Endothelial cell of umbilical vein (primary cell): ENCODE data around the gene AGFG2. TPM values are rescaled to one million over a fixed set of nuclear protein-coding genes. Genes with fewer than 3 reads are reported as not detected.

Source experiments
- BruUV-seq: library from RNA; stranded (reverse); fragments of 400-500 nt; replicated peaks from 2 replicates; lab custom pipeline; 2021; lab: Mats Ljungman, UMichigan
- CTCF ChIA-PET: fragments of 300-600, 350-600 bp; sonication (Branson Sonifier 250); formaldehyde crosslinking; loops from one replicate; lab custom pipeline; 2021; ENCODE audit warnings: antibody characterized with exemption, inconsistent platforms; lab: Charles Lee
- POLR2A ChIA-PET: fragments of 300-600, 350-600 bp; sonication (Branson Sonifier 250); formaldehyde crosslinking; loops from one replicate; lab custom pipeline; 2021; ENCODE audit warnings: antibody characterized with exemption, inconsistent platforms; lab: Charles Lee
- DNase-seq: peaks from one replicate; pipeline ENCODE4 v3.0.0-alpha.2; 2011; ENCODE audit warnings: low read depth, low spot score
- FAIRE-seq: peaks from 2 replicates; lab custom pipeline; 2011; peaks lifted over from hg19 to GRCh38; lab: Jason Lieb, UNC
- H2AFZ ChIP-seq: 2 replicates; pipeline ENCODE4 v1.6.0; 2012; ENCODE audit warnings: low read depth, low read length, control low read depth, inconsistent platforms
- H3K27ac ChIP-seq: 2 replicates; pipeline ENCODE4 v1.5.1; 2011; ENCODE audit warnings: low read depth, mild to moderate bottlenecking, control low read depth, low read length, moderate library complexity; ENCODE audit not compliant: insufficient read depth
- H3K27me3 ChIP-seq, 2 experiments: 2 replicates each; pipeline versions ENCODE4 v1.6.0 to v1.6.1; 2011; ENCODE audit warnings: low read length in 2 of 2, mixed read lengths in 1 of 2; ENCODE audit not compliant: control insufficient read depth in 2 of 2, insufficient read depth in 2 of 2
- H3K36me3 ChIP-seq, 2 experiments: 2 replicates in 1 of 2; 3 replicates in 1 of 2; pipeline ENCODE4 v1.5.1; 2011; ENCODE audit warnings: low read length in 2 of 2, mild to moderate bottlenecking in 1 of 2, moderate library complexity in 1 of 2; ENCODE audit not compliant: control insufficient read depth in 2 of 2, insufficient read depth in 2 of 2; ENCODE audit errors: extremely low read depth in 1 of 2
- H3K4me1 ChIP-seq: 3 replicates; pipeline ENCODE4 v1.5.1; 2011; ENCODE audit warnings: mild to moderate bottlenecking, low read length; ENCODE audit not compliant: control insufficient read depth, insufficient read depth; ENCODE audit errors: extremely low read depth
- H3K4me2 ChIP-seq: 2 replicates; pipeline ENCODE4 v1.6.1; 2011; ENCODE audit warnings: low read length, control low read depth, mixed read lengths; ENCODE audit not compliant: insufficient read depth
- H3K4me3 ChIP-seq, 3 experiments: fragments of 200-600 bp in 1 of 3; sonication (generic), shearing (Covaris generic) in 1 of 3; replicated peaks in 1 of 3; 2 replicates each; pipeline ENCODE4 v1.5.1; 2011 to 2016; ENCODE audit warnings: control low read depth in 3 of 3, low read length in 3 of 3, mild to moderate bottlenecking in 2 of 3, inconsistent platforms in 1 of 3, low read depth in 1 of 3, moderate library complexity in 1 of 3; ENCODE audit not compliant: insufficient read depth in 1 of 3
- H3K79me2 ChIP-seq: 2 replicates; pipeline ENCODE4 v1.6.0; 2012; ENCODE audit warnings: low read length, inconsistent platforms; ENCODE audit not compliant: control insufficient read depth, insufficient read depth
- H3K9ac ChIP-seq: replicated peaks from 2 replicates; pipeline ENCODE3; 2011; ENCODE audit warnings: low read length, control low read depth; ENCODE audit not compliant: insufficient read depth; ENCODE audit errors: extremely low read depth
- H3K9me1 ChIP-seq: replicated peaks from 3 replicates; pipeline ENCODE4 v1.6.0; 2011; ENCODE audit warnings: mild to moderate bottlenecking, low read length; ENCODE audit not compliant: control insufficient read depth, insufficient read depth; ENCODE audit errors: extremely low read depth
- H3K9me3 ChIP-seq: replicated peaks from 2 replicates; pipeline ENCODE4 v1.5.1; 2012; ENCODE audit warnings: low read length, inconsistent platforms; ENCODE audit not compliant: control insufficient read depth, insufficient read depth
- H4K20me1 ChIP-seq: replicated peaks from 2 replicates; pipeline ENCODE3; 2011; ENCODE audit warnings: mild to moderate bottlenecking, low read length; ENCODE audit not compliant: control insufficient read depth, insufficient read depth; ENCODE audit errors: extremely low read depth
- EZH2 ChIP-seq: IDR thresholded peaks from 2 replicates; pipeline ENCODE4 v1.6.1; 2012; ENCODE audit warnings: borderline replicate concordance, low read depth, mild to moderate bottlenecking, moderate library complexity, low read length, inconsistent platforms; ENCODE audit not compliant: severe bottlenecking
- FOS ChIP-seq: IDR thresholded peaks from 2 replicates; pipeline ENCODE4 v1.6.1; 2011; ENCODE audit warnings: mild to moderate bottlenecking, low read length, moderate library complexity, borderline replicate concordance; ENCODE audit not compliant: insufficient read depth
- GATA2 ChIP-seq: IDR thresholded peaks from 2 replicates; pipeline ENCODE4 v1.7.0; 2011; ENCODE audit warnings: low read depth, mild to moderate bottlenecking, moderate library complexity, mixed read lengths, low read length; ENCODE audit not compliant: insufficient read length, insufficient read depth
- JUN ChIP-seq: IDR thresholded peaks from 2 replicates; pipeline ENCODE4 v1.6.1; 2011; ENCODE audit warnings: borderline replicate concordance, low read depth; ENCODE audit not compliant: insufficient read length, insufficient read depth
- MAX ChIP-seq: IDR thresholded peaks from 2 replicates; pipeline ENCODE4 v1.6.1; 2011; ENCODE audit not compliant: insufficient read depth, insufficient read length
- MYC ChIP-seq: IDR thresholded peaks from one replicate; pipeline ENCODE4 v1.6.1; 2011; ENCODE audit warnings: mild to moderate bottlenecking, low read depth, low read length
- POLR2AphosphoS5 ChIP-seq: IDR thresholded peaks from 2 replicates; pipeline ENCODE4 v1.6.1; 2012; ENCODE audit warnings: low read depth, mild to moderate bottlenecking, control low read depth, low read length, moderate library complexity; ENCODE audit not compliant: insufficient read depth
- dilution Hi-C: fragments of 300-500 bp; cut with MboI; formaldehyde crosslinking; loops from one replicate; pipeline ENCODE4 v1.15.0; 2019; ENCODE audit warnings: low sequenced_read_pairs; ENCODE audit not compliant: extremely low pct_ligation_motif_present
- intact Hi-C: fragments of 100-400 bp; cut with micrococcal nuclease; formaldehyde crosslinking; loops from one replicate; pipeline ENCODE4 v1.10.0; 2022
- polyA plus RNA-seq, 4 experiments: library from polyadenylated mRNA; depleted of rRNA in 3 of 4; stranded (reverse) in 3 of 4; unstranded in 1 of 4; fragments of >200 nt; gene quantifications; 2 replicates each; pipeline versions ENCODE4 v1.2.1 to v1.2.3, GENCODE V29; 2011 to 2012; ENCODE audit warnings: missing spikeins in 1 of 4
- total RNA-seq: library from RNA; stranded (reverse); gene quantifications from 2 replicates; pipeline ENCODE4 v1.2.3, GENCODE V29; 2021
- TF ChIP-seq, protein P1 (sequence below), 2 donors: IDR thresholded peaks; 1 replicate in 1 of 2; 2 replicates in 1 of 2; pipeline ENCODE4 v1.5.1; 2011; ENCODE audit warnings: low read length in 2 of 2, mild to moderate bottlenecking in 2 of 2, moderate library complexity in 2 of 2, control low read depth in 1 of 2, inconsistent platforms in 1 of 2, low read depth in 1 of 2; ENCODE audit not compliant: insufficient read depth in 1 of 2; ENCODE audit errors: extremely low read depth in 1 of 2

Gene AGFG2
- total and polyA plus RNA-seq, 2 donors (not counting 3 experiments of a cell fraction or from before 2014, with no cell fraction given): 33.6 to 44.6 TPM

- no peaks in the 10 kb centered on the region for H3K9me1 ChIP-seq
- TF ChIP-seq EZH2 (no peak), GATA2 (no peak), MYC (no peak), FOS (no peak), JUN (no peak), POLR2AphosphoS5 (no peak), MAX (no peak)
- TF ChIP-seq, protein P1, sequence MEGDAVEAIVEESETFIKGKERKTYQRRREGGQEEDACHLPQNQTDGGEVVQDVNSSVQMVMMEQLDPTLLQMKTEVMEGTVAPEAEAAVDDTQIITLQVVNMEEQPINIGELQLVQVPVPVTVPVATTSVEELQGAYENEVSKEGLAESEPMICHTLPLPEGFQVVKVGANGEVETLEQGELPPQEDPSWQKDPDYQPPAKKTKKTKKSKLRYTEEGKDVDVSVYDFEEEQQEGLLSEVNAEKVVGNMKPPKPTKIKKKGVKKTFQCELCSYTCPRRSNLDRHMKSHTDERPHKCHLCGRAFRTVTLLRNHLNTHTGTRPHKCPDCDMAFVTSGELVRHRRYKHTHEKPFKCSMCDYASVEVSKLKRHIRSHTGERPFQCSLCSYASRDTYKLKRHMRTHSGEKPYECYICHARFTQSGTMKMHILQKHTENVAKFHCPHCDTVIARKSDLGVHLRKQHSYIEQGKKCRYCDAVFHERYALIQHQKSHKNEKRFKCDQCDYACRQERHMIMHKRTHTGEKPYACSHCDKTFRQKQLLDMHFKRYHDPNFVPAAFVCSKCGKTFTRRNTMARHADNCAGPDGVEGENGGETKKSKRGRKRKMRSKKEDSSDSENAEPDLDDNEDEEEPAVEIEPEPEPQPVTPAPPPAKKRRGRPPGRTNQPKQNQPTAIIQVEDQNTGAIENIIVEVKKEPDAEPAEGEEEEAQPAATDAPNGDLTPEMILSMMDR (IDR thresholded peaks at IDR 0.05; ENCODE audit: extremely low read depth in 1 of 2, insufficient read depth in 1 of 2, low read depth in 1 of 2, low read length in 2 of 2): no peak
- ChIA-PET POLR2A (interaction anchor here (0.6 kb wide), 1 partner anchor 38 kb away, joined by 3 read pairs; no protein-coding TSS in a partner anchor), CTCF (interaction anchor here (0.6 to 1.4 kb wide), 3 partner anchors 9 to 15 kb away, joined by 3 to 7 read pairs (median 4); no protein-coding TSS in a partner anchor)
- H3K4me1 ChIP-seq: no peaks in the 10 kb centered on the region
- H3K9me3 ChIP-seq: no peaks in the 10 kb centered on the region
- H3K79me2 ChIP-seq: no peaks in the 10 kb centered on the region
- no peak overlapping the region for H3K4me3 ChIP-seq
- dilution Hi-C loops: no loop called here
- no peak for FAIRE-seq
- no peaks in the 10 kb centered on the region for H4K20me1 ChIP-seq
- intact Hi-C loops: no loop called here
- no peak overlapping the region for H2AFZ ChIP-seq
- no peak overlapping the region for H3K4me2 ChIP-seq
- H3K9ac ChIP-seq: no peak overlapping the region
- peaks cover 0 to under 1% of the 10 kb centered on the region in 2 experiments for H3K27me3 ChIP-seq
- no TSS peak for BruUV-seq
- H3K36me3 ChIP-seq: no peaks in the 10 kb centered on the region
- no peak for DNase-seq
- H3K27ac ChIP-seq: no peak overlapping the region
Observed at GRCh38 chr7:100506356-100506923, 32.6 kb upstream of the AGFG2 start.
